ENCODE measurements around the gene MARVELD1. TPM values are rescaled to one million over a fixed set of nuclear protein-coding genes. Genes with fewer than 3 reads are reported as not detected.
"Not testable (repeated sequence)": the region's sequence is repeated elsewhere in the genome, so short reads cannot be mapped to it uniquely, and the experiment has no call there.

Gene MARVELD1
- total RNA-seq, 1 experiment from 2014 or later, result 29.0 TPM

- no peak for DNase-seq (ENCODE audit: low read depth)
Observed at GRCh38 chr10:97690133-97690532, 23.4 kb upstream of the MARVELD1 start.

GRCh38 chr10:97698072-97698655 lies 15.4 kb upstream of the MARVELD1 start:
- not testable (repeated sequence) for DNase-seq (ENCODE audit: low read depth)

- peak; percentile 66 for DNase-seq (ENCODE audit: low read depth)
Observed at GRCh38 chr10:97701438-97702069, 12.0 kb upstream of the MARVELD1 start.

GRCh38 chr10:97703398-97704067 lies 10.0 kb upstream of the MARVELD1 start:
- DNase-seq (ENCODE audit: low read depth), result no peak

GRCh38 chr10:97704341-97704740 lies 9.2 kb upstream of the MARVELD1 start:
- DNase-seq (ENCODE audit: low read depth), result no peak

GRCh38 chr10:97705006-97705670 lies 8.4 kb upstream of the MARVELD1 start:
- no peak for DNase-seq (ENCODE audit: low read depth)

GRCh38 chr10:97707134-97707861 lies 6.2 kb upstream of the MARVELD1 start:
- DNase-seq (ENCODE audit: low read depth), result no peak

GRCh38 chr10:97708167-97708566 lies 5.4 kb upstream of the MARVELD1 start:
- DNase-seq (ENCODE audit: low read depth), result no peak

- DNase-seq (ENCODE audit: low read depth), result peak; percentile 65
Observed at GRCh38 chr10:97708976-97709946, 4.3 kb upstream of the MARVELD1 start.

- DNase-seq (ENCODE audit: low read depth), result no peak
Observed at GRCh38 chr10:97711640-97712572, 1.6 kb upstream of the MARVELD1 start.

GRCh38 chr10:97713826-97714400 lies 383 bp downstream of the MARVELD1 start:
- peak; percentile 71 for DNase-seq (ENCODE audit: low read depth)

GRCh38 chr10:97714401-97715258 lies 1.1 kb downstream of the MARVELD1 start:
- DNase-seq (ENCODE audit: low read depth), result peak; percentile 89

- DNase-seq (ENCODE audit: low read depth), result no peak
Observed at GRCh38 chr10:97715259-97715874, 1.8 kb downstream of the MARVELD1 start.

GRCh38 chr10:97717627-97718026 lies 4.1 kb downstream of the MARVELD1 start:
- DNase-seq (ENCODE audit: low read depth), result no peak

- peak; percentile 46 for DNase-seq (ENCODE audit: low read depth)
Observed at GRCh38 chr10:97718178-97718577, 4.6 kb downstream of the MARVELD1 start.

- no peak for DNase-seq (ENCODE audit: low read depth)
Observed at GRCh38 chr10:97718659-97719142, 5.2 kb downstream of the MARVELD1 start.

GRCh38 chr10:97719602-97720001 lies 6.1 kb downstream of the MARVELD1 start:
- no peak for DNase-seq (ENCODE audit: low read depth)
